ENCODE data around the gene REX1BD. TPM values are rescaled to one million over a fixed set of nuclear protein-coding genes. Genes with fewer than 3 reads are reported as not detected.

REX1BD gene
- total and polyA plus RNA-seq, 2 of the 13 experiments (the other 11 are each of a cell fraction or from before 2014, with no cell fraction given): 7.5 to 25.4 TPM

- TF ChIP-seq SNAPC2 (CRISPR knock-in tag; IDR thresholded peaks at IDR 0.05): no peak
- 0 out of 2 replicates have a peak, but pooled peaks have one; percentile 39 for TF ChIP-seq ZNF333 (CRISPR knock-in tag; IDR thresholded peaks at IDR 0.05; ENCODE audit: borderline replicate concordance)
- TF ChIP-seq PBX2 (CRISPR knock-in tag; IDR thresholded peaks at IDR 0.05): no peak
- no peak for TF ChIP-seq ZNF770 (CRISPR knock-in tag; IDR thresholded peaks at IDR 0.05)
- TF ChIP-seq MEF2D (CRISPR knock-in tag; IDR thresholded peaks at IDR 0.05): 0 out of 2 replicates have a peak, but pooled peaks have one; percentile 24
- TF ChIP-seq PAXIP1 (CRISPR knock-in tag; conservative IDR thresholded peaks at IDR 0.05): peak; percentile 53; the same call in 1 of the 2 replicates
- no peak; the same call in 1 of the 2 replicates for TF ChIP-seq THAP7 (CRISPR knock-in tag; IDR thresholded peaks at IDR 0.05)
- peak; percentile 79 for TF ChIP-seq PHF8 (CRISPR knock-in tag; IDR thresholded peaks at IDR 0.05)
- TF ChIP-seq ZNF550 (CRISPR knock-in tag; IDR thresholded peaks at IDR 0.05; ENCODE audit: borderline replicate concordance): no peak
- no peak for TF ChIP-seq ZNF703 (CRISPR knock-in tag; IDR thresholded peaks at IDR 0.05; ENCODE audit: borderline replicate concordance)
- no peak; the same call in none of the 2 replicates for TF ChIP-seq MYPOP (CRISPR knock-in tag; IDR thresholded peaks at IDR 0.05)
- TF ChIP-seq AHR (CRISPR knock-in tag; IDR thresholded peaks at IDR 0.05): peak; percentile 54; the same call in 1 of the 2 replicates
- no peak for TF ChIP-seq ZNF605 (CRISPR knock-in tag; IDR thresholded peaks at IDR 0.05)
- TF ChIP-seq RARG (CRISPR knock-in tag; IDR thresholded peaks at IDR 0.05; ENCODE audit: low read depth): no peak; the same call in 1 of the 2 replicates
- no peak; the same call in 1 of the 2 replicates for TF ChIP-seq MTERF4 (CRISPR knock-in tag; IDR thresholded peaks at IDR 0.05)
- no peak for TF ChIP-seq NR2C2 (CRISPR knock-in tag; IDR thresholded peaks at IDR 0.05; ENCODE audit: borderline replicate concordance)
- peak; percentile 63; the same call in 1 of the 2 replicates for TF ChIP-seq GFI1 (CRISPR knock-in tag; IDR thresholded peaks at IDR 0.05; ENCODE audit: borderline replicate concordance)
- peak; percentile 88 for TF ChIP-seq HNRNPK (IDR thresholded peaks at IDR 0.05; ENCODE audit: low read depth, low read length, poor library complexity, severe bottlenecking)
Observed at GRCh38 chr19:18588611-18589379, at the start of gene REX1BD (continued).
